Stimulated activated naive CD8-positive, alpha-beta T cell treated with anti-CD3 and anti-CD28 coated beads, Interleukin-15, amount 100 ng/mL, for 72 hours (primary cell): ENCODE measurements around the gene TRIOBP.
A peak's percentile ranks its signal among the peaks of the same experiment; 100 is the strongest.

ENCODE experiments used
- ATAC-seq: fragments of 150-1000 bp; cut with Tn5 transposase; 2 replicates; pipeline ENCODE4 v1.10.0; 2021; ENCODE audit warnings: mild to moderate bottlenecking, moderate library complexity
- DNase-seq, 2 donors: peaks; one replicate each; pipeline ENCODE4 v3.0.0; 2021 to 2022
- H3K27ac Mint-ChIP-seq, 2 donors: one replicate each; pipeline ENCODE4 v1.8.0; 2022; ENCODE audit warnings: mild to moderate bottlenecking in 2 of 2, mixed read lengths in 2 of 2, moderate library complexity in 2 of 2
- H3K27me3 Mint-ChIP-seq: one replicate; pipeline ENCODE4 v1.8.0; 2022; ENCODE audit warnings: mixed read lengths
- H3K4me1 Mint-ChIP-seq: one replicate; pipeline ENCODE4 v1.8.0; 2022; ENCODE audit warnings: mild to moderate bottlenecking, mixed read lengths
- H3K4me3 Mint-ChIP-seq, 2 donors: one replicate each; pipeline ENCODE4 v1.8.0; 2022; ENCODE audit warnings: mild to moderate bottlenecking in 2 of 2, mixed read lengths in 2 of 2, moderate library complexity in 1 of 2
- H3K9me3 Mint-ChIP-seq, 2 donors: one replicate each; pipeline ENCODE4 v1.8.0; 2022; ENCODE audit warnings: mixed read lengths in 2 of 2

TRIOBP gene

DNA sequence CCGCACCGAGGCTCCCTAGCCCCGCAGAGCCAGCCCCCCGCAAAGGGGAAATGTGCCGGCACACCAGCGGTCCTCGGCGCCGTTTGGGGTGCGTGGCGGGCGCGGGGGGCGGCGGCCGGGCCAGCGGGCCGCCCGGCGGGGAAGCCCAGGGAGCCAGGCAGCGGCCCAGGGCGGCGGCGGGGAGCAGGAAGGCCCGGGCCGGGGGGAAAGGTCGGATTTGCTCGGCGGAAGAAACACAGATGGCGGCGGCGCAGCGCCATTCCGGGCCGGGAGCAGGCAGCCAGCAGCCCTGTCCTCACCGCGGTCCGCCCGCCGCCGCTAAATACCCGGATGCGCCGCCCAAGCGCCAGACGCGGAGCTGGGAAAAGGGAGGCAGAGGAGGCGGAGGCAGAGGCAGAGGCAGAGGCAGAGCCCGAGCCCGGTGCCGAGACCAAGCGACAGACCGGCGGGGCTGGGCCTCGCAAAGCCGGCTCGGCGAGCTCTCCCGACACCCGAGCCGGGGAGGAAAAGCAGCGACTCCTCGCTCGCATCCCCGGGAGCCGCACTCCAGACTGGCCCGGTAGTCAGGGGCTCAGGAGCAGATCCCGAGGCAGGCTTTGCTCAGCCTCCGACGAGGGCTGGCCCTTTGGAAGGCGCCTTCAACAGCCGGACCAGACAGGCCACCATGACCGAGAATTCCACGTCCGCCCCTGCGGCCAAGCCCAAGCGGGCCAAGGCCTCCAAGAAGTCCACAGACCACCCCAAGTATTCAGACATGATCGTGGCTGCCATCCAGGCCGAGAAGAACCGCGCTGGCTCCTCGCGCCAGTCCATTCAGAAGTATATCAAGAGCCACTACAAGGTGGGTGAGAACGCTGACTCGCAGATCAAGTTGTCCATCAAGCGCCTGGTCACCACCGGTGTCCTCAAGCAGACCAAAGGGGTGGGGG lies 108.3 kb downstream of the TRIOBP start:
- ATAC-seq = peak; percentile 33
- Mint-ChIP-seq H3K27ac (peak overlapping the region; percentile 88 to 93), H3K27me3 (peaks cover 79% of the 10 kb centered on the region), H3K4me1 (peaks cover 55% of the 10 kb centered on the region), H3K4me3 (peak overlapping the region; percentile 81), H3K9me3 (no peaks in the 10 kb centered on the region)
- DNase-seq = peak; percentile 73 to 81

GRCh38 chr22:37805810-37806277 lies 109.0 kb downstream of the TRIOBP start:
- DNase-seq (no peak), ATAC-seq (no peak)
- Mint-ChIP-seq H3K27me3 (peaks cover 79% of the 10 kb centered on the region), H3K4me3 (peak overlapping the region; percentile 69 to 81), H3K9me3 (no peaks in the 10 kb centered on the region), H3K4me1 (peaks cover 55% of the 10 kb centered on the region), H3K27ac (peak overlapping the region; percentile 27 to 78)

DNA sequence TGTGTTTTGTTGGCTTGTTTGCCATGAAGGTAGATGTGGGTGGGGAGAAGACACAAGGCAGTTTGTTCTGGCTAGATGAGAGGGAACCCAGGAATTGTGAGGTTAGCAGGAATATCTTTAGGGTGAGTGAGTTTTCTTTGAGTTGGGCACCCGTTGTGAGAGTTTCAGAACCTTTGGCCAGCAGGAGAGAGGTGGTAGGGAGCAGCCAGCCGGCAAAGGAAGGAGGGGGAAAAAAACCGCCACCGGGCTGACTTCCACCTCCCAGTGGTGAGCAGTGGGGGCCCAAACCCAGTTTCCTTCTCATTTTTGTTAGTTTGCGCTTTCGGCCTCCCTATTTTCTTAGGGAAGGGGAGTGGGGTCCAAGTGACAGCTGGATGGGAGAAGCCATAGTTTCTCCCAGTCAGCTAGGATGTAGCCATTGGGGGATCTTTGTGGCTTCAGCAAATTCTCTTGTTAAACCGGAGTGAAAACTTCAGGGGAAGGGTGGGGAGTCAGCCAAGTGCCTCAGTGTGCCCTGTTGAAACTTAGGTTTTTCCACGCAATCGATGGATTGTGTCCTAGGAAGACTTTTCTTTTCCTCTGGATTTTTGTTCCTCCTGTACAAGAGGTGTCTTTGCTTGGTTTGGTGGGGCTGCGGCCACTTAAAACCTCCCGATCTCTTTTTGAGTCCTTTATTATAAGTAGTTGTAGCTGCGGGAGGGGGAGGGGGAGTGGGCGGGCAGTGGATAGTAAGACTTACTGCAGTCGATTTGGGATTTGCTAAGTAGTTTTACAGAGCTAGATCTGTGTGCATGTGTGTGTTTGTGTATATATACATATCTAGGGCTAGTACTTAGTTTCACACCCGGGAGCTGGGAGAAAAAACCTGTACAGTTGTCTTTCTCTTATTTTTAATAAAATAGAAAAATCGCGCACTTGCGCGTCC lies 109.8 kb downstream of the TRIOBP start:
- peaks cover 79% of the 10 kb centered on the region for H3K27me3 Mint-ChIP-seq

DNA sequence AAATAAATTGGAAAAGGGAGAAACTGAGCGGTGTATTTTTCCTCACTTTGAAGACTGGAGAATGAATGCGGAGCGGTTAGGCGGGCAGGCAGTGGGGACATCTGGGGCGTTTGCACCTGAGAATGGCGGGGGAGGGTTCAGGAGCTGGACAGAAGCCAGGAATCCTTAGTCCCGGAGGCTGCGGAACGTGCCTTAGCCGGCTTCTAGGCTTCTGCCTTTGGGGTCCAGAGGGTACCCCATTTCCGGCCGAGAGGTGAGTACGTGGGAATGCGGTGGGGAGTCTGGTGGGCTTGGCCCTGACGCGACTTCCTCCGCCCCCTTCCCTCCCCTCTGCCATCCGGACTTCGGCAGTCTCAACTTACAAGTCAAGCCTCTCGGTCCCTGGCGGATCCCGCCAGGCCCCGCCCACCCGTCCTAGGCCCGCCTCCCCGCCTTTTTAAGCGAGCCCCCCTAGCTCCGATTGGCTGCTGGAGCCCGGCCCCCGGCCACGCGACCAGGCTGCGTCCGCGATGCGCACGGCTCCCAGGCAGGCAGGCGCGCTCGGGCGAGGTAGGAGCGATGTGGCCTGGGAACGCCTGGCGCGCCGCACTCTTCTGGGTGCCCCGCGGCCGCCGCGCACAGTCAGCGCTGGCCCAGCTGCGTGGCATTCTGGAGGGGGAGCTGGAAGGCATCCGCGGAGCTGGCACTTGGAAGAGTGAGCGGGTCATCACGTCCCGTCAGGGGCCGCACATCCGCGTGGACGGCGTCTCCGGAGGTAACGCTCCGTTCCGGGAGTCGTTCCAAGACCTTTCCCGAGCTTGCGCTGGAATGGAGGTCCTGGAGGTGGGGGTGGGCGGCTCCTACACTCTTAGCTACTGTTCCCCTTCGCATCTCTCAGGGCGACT lies 110.8 kb downstream of the TRIOBP start, which contains the start of gene GCAT:
GCAT (plus strand) TSS at position 525 of the 884 bp plus-strand sequence; CDS start at position 559, 34 bp downstream.
- H3K27ac Mint-ChIP-seq = peak within 1 kb of the TSS; percentile 19 to 57
- H3K9me3 Mint-ChIP-seq = no peaks in the 10 kb centered on the region
- ATAC-seq = peak; percentile 94
- peaks cover 54% of the 10 kb centered on the region for H3K4me1 Mint-ChIP-seq
- peak within 1 kb of the TSS; percentile 69 to 81 for H3K4me3 Mint-ChIP-seq
- DNase-seq = peak; percentile 84 to 90
- peaks cover 82% of the 10 kb centered on the region for H3K27me3 Mint-ChIP-seq

More for the DNA sequence above, 109.8 kb downstream of the TRIOBP start:
- H3K4me3 Mint-ChIP-seq = peak overlapping the region; percentile 69 to 81
- DNase-seq = no peak
- H3K4me1 Mint-ChIP-seq = peaks cover 55% of the 10 kb centered on the region
- peak overlapping the region; percentile 27 to 78 for H3K27ac Mint-ChIP-seq
- no peaks in the 10 kb centered on the region for H3K9me3 Mint-ChIP-seq
- ATAC-seq = no peak

- Mint-ChIP-seq H3K4me3 (peak overlapping the region; percentile 69 to 81), H3K9me3 (no peaks in the 10 kb centered on the region), H3K27me3 (peaks cover 78% of the 10 kb centered on the region), H3K27ac (no peak overlapping the region), H3K4me1 (peaks cover 47% of the 10 kb centered on the region)
- ATAC-seq (no peak), DNase-seq (no peak)
These were observed 111.4 kb downstream of the TRIOBP start for GRCh38 chr22:37808294-37808657.

- no peak for DNase-seq
- ATAC-seq = no peak
- Mint-ChIP-seq H3K4me3 (no peak overlapping the region), H3K4me1 (peaks cover 35% of the 10 kb centered on the region), H3K27me3 (peaks cover 63% of the 10 kb centered on the region), H3K27ac (no peak overlapping the region), H3K9me3 (no peaks in the 10 kb centered on the region)
These were observed 113.0 kb downstream of the TRIOBP start for GRCh38 chr22:37809672-37810333.

DNA sequence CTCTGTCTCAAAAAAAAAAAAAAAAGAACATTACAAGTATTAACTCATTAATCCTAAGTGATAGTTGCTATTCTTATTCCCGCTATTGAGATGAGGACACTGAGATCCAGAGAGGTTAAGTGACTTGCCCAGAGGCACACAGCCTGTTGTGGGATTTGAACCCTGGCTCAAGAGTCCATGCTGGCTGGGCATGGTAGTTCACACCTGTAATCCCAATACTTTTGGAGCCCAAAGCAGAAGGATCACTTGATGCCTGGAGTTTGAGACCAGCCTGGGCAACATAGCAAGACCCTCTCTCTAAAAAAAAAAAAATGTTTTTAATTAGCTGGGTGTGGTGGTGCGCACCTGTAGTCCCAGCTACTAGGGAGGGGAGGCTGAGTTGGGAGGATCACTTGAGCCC lies 115.0 kb downstream of the TRIOBP start:
- H3K4me1 Mint-ChIP-seq = peaks cover 17% of the 10 kb centered on the region
- H3K27ac Mint-ChIP-seq = no peak overlapping the region
- no peak overlapping the region for H3K4me3 Mint-ChIP-seq
- H3K27me3 Mint-ChIP-seq = peaks cover 55% of the 10 kb centered on the region
- no peak for DNase-seq
- no peak for ATAC-seq
- no peaks in the 10 kb centered on the region for H3K9me3 Mint-ChIP-seq

DNA sequence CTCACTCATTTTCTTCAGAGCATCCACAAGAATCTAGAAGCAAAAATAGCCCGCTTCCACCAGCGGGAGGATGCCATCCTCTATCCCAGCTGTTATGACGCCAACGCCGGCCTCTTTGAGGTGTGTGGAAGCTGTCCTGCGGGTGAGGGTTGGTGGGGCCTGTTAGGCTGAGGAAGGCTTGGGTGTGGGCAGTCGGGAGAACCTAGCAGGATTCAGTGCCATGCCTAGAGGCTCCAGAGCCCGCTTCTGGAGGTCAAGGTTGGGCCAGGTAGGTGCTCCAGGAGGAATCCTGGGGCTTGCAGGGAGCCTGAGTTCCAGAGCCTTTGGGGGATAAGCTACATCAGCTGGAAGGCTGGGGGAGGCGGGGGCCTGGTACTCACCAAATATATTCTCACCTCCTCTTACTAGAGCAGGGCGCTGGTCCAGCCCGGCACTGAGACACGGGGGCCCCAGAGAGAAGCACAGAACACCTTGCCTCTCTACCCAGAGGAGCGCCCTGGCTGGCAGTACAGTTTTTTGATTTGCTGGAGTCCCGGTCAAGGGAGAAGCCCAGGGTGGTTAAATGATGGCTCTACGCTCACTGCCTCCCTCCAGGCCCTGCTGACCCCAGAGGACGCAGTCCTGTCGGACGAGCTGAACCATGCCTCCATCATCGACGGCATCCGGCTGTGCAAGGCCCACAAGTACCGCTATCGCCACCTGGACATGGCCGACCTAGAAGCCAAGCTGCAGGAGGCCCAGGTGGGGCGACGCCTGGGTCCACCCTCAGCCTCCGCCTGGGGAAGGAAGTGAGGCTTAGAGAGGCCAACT lies 116.2 kb downstream of the TRIOBP start:
- no peak overlapping the region for H3K27ac Mint-ChIP-seq
- H3K9me3 Mint-ChIP-seq = no peaks in the 10 kb centered on the region
- no peak overlapping the region for H3K4me3 Mint-ChIP-seq
- H3K4me1 Mint-ChIP-seq = peaks cover 17% of the 10 kb centered on the region
- ATAC-seq (no peak), DNase-seq (no peak)
- peaks cover 51% of the 10 kb centered on the region for H3K27me3 Mint-ChIP-seq

DNA sequence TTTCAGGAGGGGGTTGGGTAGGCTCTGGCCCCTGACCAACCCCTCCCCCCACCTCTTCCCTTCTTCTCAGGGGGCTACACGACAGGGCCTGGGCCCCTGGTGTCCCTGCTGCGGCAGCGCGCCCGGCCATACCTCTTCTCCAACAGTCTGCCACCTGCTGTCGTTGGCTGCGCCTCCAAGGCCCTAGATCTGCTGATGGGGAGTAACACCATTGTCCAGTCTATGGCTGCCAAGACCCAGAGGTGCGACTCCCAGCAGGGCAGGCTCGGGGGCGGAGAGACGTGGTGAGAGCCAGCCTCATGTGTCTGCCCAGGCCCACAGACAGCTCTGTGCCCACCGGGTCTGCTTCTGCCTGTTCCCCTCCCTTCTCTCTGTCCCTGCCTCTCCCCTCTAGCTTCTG lies 118.7 kb downstream of the TRIOBP start:
- Mint-ChIP-seq H3K4me1 (peaks cover 21% of the 10 kb centered on the region), H3K27me3 (peaks cover 51% of the 10 kb centered on the region), H3K4me3 (no peak overlapping the region), H3K9me3 (no peaks in the 10 kb centered on the region), H3K27ac (no peak overlapping the region)
- DNase-seq (no peak), ATAC-seq (no peak)

GRCh38 chr22:37816543-37817180 lies 119.8 kb downstream of the TRIOBP start:
- H3K4me1 Mint-ChIP-seq = peaks cover 21% of the 10 kb centered on the region
- no peak for ATAC-seq
- H3K9me3 Mint-ChIP-seq = no peaks in the 10 kb centered on the region
- peaks cover 58% of the 10 kb centered on the region for H3K27me3 Mint-ChIP-seq
- H3K27ac Mint-ChIP-seq = no peak overlapping the region
- DNase-seq = no peak
- H3K4me3 Mint-ChIP-seq = no peak overlapping the region

DNA sequence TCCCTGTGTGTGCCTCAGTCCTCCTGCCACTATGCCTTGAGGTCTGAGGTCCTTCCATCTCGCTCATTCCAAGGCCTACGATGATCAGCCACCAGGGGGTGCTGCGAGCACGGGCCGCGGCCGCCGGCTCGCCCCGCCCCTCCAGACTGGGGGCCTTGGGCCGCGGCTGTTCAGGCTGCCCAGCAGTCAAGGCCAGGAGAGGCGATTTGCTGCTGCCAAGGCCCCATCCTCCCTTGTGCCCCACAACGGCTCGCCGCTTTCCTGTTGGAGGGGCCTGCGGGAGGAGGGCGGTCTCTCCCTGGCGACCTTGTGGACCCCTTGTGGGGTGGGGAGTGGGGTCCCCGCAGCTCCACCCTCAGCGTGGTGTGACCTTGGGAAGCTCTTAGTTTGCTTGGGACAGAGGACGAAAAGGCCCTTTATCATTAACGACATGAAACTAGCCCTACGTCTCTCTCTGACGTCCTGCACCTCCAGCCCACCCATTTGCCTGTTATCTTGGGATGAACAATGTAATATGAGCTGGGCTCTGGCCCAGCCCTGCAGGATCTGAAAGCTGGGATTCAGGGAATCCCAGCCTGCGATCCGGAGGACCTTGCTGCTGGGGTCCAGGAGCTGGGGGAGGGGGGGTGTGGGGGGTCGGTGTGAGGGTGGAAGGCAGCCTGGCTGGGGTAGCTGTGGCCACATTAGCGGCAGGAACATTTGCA lies 121.0 kb downstream of the TRIOBP start:
- Mint-ChIP-seq H3K4me3 (peak overlapping the region; percentile 40 to 70), H3K27me3 (peaks cover 61% of the 10 kb centered on the region), H3K4me1 (peaks cover 21% of the 10 kb centered on the region), H3K27ac (no peak overlapping the region), H3K9me3 (no peaks in the 10 kb centered on the region)
- DNase-seq = peak; percentile 77 to 80
- peak; percentile 86 for ATAC-seq

DNA sequence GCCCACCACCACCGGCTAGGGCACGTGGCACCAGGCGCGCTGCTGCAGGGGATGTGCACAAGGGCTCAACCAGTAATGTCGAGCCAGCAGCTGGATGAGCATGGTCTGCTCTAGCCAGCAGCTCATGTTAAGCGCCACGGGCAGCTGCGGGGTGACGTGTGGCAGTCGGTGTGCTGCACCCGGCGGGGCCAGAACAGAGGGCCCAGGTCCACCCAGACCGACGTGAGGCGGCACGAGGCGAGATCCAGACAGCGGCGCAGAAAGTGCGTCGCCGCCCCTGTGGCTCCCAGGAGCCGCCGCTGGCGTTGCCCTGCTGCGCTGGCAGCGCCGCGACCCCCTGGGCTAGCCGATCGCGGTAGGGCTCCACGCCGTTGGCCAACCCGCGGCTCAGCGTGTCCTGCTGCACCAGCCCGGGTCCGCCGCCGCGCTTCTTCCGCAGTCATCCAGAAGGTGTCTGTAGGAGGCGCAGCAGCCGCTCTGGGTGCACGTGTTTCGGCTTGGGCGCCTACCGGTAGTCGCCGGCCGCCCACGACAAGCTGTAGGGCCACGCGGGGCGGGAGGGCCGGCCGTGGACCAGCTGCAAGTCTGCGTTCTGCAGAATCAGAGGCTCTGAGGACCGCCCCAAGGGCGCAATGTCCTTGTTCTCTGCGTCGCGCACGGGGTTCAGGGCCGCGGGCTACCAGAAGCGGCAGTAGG lies 121.7 kb downstream of the TRIOBP start:
- peak; percentile 68 to 69 for DNase-seq
- peak overlapping the region; percentile 70 to 77 for H3K4me3 Mint-ChIP-seq

More for the DNA sequence above, 121.7 kb downstream of the TRIOBP start:
- Mint-ChIP-seq H3K27me3 (peaks cover 68% of the 10 kb centered on the region), H3K4me1 (peaks cover 21% of the 10 kb centered on the region), H3K9me3 (no peaks in the 10 kb centered on the region), H3K27ac (no peak overlapping the region)
- peak; percentile 81 for ATAC-seq
